GM19193 (cell line): ENCODE results near the gene SST.

Experiments used
- POLR2A ChIP-seq: IDR thresholded peaks from 4 replicates; pipeline ENCODE4 v1.6.1; 2011; ENCODE audit not compliant: insufficient read depth, insufficient read length; ENCODE audit errors: extremely low read depth

The SST gene

DNA sequence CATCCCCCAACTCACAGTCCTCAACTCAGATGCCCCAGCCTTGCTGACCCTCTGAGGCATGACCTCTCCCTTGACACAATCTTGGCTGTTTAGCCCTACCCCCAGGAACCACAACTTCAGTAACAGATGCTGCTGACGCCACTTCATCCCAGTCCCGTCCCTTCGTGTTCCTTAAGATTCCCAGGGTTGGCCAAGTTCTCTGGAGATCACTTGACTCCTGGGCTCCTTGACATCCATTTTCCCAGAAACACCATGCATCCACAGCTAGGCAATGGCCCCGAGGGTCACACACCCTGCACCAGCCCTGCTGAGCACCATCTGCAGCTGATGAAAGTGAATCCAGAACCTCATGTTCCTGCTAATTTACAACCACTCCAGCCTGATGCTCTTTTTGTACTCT is 25.3 kb upstream of the SST start:
- TF ChIP-seq POLR2A: no peak

DNA sequence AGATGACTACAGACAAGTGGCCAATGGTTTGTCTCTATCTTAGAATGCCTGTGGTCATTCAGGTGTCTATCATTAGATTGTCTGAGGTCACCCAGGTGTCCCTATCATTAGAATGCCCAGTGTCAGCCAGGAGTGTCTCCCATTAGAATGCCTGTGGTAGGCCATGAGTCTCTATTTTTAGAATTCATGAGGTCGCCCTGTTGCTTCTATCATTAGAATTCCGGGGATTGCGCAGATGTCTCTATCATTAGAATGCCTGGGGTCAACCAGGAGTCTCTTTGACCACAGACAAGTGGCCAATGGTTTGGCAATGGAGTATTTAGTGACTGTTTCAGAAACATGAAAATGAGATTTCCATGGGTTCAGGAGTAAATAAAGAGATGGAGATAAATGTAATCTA is 24.6 kb upstream of the SST start:
- TF ChIP-seq POLR2A: no peak

DNA sequence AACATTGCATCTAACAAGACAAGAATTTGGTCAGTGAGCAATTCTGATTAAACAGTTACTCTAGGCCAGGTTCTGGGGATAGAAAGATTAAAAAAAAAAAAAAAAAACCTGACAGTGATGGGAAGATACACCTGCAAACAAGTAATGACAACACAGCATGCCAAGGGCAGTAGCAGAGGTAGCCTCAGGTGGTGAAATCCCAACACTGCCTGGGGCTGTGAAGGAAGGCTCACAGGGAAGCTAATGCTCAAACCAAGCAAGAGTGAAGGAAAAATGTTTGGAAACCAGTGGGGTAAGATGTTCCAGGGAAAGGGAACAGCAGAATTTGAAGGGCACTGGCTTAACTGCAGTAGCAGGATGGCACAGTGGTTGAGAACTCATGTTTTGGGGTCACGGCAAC is 23.2 kb upstream of the SST start:
- TF ChIP-seq POLR2A: no peak

DNA sequence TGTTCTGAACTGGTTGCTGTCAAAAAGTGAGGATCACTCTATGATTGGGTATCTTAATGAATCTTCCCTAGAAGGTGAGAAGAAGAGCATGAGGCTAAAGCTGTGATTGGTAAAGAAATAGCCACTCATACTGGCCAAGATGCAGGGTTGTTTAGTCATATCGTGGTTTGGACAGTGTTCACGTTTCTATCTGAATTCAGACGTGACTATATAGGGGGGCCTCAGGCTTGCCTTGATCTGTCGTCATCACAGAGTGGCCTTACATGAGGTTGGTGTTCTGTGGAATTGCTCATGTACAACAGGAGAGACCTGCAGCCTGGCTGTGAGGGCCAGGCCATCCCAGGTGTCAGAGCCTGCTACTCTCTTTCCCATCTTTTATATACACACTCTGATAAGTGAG is 19.8 kb upstream of the SST start:
- no peak for TF ChIP-seq POLR2A

DNA sequence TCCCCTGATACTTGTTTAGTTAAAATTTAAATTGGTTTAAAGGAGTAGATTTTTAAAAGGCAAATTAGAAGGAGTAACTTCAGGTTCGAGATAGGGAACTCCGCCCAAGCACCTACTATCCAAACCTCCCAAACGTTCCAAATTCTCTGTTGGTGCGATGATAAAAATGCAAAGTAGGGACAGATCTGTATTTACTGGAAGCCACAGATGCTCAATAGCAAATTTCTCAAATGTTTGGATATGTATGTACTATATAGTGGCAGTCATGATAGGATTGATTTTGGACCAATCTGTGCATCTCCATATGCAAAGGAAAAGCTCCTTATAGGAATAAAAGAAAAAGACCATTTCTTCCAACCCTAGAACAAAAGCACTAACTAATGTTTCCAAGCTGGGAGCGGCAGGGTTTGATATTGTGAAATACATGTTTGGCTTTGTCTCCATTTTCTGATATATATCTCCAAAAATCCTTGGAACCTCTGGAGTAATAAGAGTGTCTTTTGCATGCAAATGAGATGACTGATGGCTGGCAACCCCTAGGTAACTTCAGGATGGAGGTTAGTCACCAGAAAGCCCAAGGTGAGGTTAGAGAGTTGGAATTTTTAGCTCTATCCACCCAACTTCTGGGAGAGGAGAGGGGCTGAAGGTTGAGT is 16.6 kb upstream of the SST start:
- no peak for TF ChIP-seq POLR2A

DNA sequence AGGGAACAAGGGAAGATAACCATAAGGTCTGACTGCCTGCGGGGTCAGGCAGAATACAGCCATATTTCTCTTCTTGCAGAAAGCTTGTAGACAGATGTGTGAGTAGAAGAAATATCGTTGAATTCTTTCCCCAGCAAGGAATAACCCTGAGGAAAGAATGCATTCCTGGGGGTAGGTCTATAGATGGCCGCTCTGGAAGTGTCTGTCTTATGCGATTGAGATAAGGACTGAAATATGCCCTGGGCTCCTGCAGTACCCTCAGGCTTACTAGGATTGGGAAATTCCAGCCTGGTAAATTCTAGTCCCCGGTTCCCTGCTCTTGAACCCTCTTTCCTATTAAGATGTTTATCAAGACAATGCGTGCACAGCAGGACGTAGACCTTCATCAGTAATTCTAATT is 15.8 kb upstream of the SST start:
- TF ChIP-seq POLR2A: no peak

DNA sequence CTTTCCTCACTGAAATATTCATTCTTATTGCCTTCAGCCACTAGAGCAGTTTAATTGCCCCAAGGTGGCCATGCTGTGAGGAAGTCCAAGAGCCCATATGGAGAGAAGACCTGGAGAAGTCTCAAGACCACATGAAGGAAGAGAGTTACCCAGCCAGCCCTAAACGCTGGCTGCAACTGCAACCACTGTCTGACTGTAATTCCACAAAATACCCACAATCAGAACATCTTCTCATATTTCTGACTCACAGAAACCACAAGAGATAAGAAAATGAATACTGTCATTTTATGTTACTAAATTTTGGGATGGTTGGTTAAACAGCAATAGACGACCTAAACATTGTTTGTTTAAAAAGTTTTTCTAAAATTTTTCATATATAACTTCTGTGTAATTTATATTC is 14.7 kb upstream of the SST start:
- TF ChIP-seq POLR2A: no peak

DNA sequence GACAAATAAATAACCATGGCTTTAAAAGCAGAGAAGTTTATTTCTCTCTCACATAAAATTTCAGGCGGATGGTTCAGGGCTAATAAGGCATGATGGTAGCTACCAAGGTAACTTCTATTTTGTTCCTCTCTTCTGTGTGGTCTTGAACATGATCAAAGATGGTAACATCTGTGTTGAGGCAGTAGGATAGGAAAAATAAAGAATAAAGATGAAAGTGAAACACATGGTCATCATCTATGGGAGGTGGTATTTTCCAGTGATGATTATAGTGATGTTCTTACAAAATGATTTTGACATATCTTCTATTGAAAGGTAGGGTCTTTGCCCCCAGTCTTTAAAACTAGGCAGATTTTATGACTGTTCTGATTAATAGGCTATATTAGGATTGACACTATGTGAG is 14.2 kb upstream of the SST start:
- TF ChIP-seq POLR2A: no peak

DNA sequence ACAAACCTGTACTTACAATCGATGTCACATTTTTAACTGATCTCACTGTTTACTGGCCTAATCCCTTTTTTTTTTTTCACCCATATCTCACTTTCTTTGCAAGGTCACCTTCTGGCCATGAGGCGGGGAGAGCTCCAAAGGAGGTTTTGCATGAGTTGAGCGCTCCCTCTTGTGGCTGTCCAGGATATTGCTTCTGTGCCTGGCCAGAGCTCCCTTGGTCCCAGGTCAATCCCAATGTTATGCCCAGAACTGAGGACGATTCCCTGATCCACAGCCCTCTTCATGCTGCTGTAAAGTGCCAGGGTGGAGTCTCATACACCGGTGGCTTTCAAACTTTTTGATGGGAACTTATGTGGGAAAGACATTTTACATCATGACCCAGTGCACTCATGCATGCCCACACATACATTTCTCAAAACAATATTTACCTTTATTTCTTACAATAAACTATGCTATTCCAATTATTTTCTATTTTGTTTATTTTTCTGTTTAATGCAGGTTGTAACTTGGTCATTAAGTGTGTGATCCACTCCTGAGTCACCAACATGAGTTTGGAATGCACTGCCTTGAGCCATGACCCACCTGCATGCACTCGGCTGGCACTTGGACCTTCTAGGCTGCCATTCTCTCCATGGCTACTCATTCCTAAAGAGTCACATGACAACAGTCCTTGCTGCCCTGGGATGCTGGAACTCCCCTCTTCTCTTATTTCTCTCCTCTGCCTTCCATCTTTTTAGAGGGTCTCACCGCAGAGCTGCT is 9.6 kb upstream of the SST start:
- TF ChIP-seq POLR2A: no peak

DNA sequence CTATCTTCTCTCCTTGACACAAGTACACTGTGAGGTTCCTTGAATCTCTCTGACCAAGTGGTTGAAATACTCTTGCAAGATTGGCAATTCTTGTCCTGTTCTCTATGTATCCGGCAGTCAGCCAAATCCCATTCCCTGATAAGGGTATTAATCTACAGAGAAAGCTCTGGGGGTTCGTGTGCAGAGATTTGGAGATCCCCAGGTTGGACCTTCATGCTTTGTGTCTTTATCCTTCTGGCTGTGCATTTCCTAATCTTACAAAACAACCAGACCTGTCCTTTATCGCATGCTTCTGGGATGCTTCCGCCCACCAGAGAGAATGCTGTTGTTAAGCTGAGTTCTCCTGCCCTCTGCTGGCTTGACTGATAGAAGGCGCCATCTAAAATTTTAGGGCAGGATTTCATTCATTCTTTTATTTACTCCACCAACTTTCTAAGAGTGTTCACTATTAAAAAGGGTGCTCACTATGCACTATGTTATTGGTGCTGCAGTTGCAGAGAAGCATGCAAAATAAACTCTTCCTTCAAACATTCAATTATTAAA is 8.6 kb upstream of the SST start:
- no peak for TF ChIP-seq POLR2A

DNA sequence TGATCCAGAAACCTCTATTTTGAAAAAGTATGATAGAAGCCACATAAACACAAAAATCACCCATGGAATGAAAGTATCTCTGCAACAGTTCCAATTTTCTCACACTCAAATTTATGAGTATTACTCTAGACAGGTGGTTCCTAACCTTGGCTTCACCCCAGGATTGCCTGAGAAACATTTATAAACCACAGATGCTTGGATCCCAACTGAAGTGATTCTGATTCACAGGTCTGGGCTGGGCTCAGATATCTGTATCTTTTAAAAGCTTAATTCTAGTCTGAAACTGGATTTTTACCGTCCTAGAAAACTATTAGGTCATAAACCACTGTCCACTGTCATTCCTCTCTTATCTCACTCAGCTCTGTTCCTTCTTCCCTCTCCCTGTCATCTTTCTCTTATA is 7.4 kb upstream of the SST start:
- no peak for TF ChIP-seq POLR2A

DNA sequence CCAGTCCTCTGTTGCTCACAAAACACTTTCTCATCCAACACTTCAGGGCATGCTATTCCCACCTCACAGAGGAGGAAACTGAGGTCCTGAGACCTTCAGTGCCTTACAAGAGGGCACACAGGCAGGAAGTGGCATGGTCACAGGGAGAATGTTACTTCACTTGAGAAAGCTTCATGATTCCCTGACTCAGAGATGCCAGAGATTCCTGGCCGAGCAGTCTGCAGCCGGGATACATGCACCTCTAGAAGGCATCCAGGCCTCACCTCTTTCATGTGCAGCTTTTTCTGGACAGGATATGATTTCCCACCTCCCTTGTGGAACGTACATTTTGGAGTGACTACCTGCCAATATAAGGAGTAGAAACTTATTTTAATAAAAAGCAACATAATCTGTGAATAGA is 2.8 kb upstream of the SST start:
- no peak for TF ChIP-seq POLR2A

DNA sequence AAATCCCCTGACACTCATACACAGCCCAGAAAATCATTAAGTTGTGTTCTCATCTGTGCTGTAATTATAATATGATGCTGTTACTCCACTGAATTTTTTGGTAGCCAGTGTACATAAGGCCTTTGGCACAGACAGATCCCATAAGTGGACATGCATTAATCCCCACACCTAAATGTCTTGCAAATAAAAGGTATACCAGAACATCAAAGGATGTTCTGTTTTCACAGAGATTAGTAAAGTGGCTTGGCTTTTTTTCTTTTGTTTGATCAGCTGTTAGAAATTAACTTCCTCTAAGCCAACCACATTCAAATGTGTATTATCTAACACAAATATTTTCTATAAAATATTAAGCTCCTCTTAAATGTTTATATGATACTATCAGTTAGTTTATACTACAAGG is 2.7 kb downstream of the SST start:
- no peak for TF ChIP-seq POLR2A

DNA sequence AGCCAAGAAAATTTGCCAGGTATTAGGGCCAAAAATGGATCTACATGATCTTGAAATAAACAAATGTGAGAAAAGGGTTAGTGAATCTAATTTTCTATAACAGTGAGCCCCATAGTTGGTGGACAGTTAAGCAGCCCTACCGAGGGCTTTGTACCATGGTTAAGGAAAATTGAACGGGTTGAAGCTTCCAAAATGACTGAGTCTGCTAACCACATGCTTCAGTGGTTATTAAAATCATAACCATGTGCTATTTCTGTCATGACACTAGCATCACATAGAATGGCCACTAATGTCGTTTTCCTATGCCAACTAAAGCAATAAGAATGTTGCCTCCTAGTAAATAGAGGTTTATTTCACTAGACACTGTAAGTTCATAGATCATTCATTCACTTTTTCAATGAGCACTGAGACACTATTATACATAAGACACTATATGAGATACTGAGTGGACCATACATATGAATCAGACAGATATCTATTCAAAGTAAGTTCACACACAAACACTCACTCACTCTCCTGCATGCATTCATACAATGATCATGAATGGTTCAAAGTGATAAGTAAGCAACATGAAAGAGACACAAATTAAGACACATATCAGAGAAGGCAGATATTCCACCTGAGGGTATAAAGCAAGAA is 4.3 kb downstream of the SST start:
- TF ChIP-seq POLR2A: no peak

DNA sequence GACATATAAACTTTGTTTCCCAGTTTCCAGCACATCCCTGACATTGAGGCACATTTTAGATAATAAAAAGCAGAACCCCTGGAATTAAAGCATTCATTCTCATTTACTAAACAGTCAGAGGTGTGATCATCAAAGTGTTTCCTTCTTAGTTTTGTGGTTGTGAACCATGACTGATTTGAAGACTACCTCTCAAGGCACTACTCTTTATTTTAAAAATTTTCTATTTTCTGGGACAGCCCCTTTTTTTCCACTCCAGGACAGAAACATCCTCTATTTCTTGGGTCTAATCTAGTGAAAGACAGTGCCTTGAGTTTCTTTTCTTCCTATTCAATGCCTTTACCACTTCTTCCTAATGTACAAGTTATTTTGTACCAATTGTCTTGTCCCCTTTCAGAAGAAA is 5.2 kb downstream of the SST start:
- no peak for TF ChIP-seq POLR2A
